Cardiac fibroblast (primary cell): ENCODE measurements around the gene ZDHHC18.
A peak's percentile ranks its signal among the peaks of the same experiment; 100 is the strongest.
"Not testable (repeated sequence)": the region's sequence is repeated elsewhere in the genome, so short reads cannot be mapped to it uniquely, and the experiment has no call there.

Experiments
- DNase-seq, 2 donors: peaks; one replicate each; pipeline versions ENCODE4 v3.0.0 to v3.0.0-alpha.2; 2010; ENCODE audit warnings: low read depth in 2 of 2
- H3K4me3 ChIP-seq, 2 donors: replicated peaks in 1 of 2; 1 replicate in 1 of 2; 2 replicates in 1 of 2; pipeline ENCODE4 v1.5.1; 2011; ENCODE audit warnings: low read depth in 2 of 2, low read length in 2 of 2, mild to moderate bottlenecking in 2 of 2, moderate library complexity in 1 of 2
- TF ChIP-seq, protein P1 (sequence below): IDR thresholded peaks from one replicate; pipeline ENCODE4 v1.5.1; 2011; ENCODE audit warnings: low read depth, mild to moderate bottlenecking, low read length, inconsistent platforms

The ZDHHC18 gene

DNA sequence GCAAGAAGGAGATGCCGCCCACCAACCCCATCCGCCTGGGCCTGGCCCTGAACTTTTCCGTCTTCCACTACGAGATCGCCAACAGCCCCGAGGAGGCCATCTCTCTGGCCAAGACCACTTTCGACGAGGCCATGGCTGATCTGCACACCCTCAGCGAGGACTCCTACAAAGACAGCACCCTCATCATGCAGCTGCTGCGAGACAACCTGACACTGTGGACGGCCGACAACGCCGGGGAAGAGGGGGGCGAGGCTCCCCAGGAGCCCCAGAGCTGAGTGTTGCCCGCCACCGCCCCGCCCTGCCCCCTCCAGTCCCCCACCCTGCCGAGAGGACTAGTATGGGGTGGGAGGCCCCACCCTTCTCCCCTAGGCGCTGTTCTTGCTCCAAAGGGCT, 37.2 kb downstream of the ZDHHC18 start:
- TF ChIP-seq, protein P1, sequence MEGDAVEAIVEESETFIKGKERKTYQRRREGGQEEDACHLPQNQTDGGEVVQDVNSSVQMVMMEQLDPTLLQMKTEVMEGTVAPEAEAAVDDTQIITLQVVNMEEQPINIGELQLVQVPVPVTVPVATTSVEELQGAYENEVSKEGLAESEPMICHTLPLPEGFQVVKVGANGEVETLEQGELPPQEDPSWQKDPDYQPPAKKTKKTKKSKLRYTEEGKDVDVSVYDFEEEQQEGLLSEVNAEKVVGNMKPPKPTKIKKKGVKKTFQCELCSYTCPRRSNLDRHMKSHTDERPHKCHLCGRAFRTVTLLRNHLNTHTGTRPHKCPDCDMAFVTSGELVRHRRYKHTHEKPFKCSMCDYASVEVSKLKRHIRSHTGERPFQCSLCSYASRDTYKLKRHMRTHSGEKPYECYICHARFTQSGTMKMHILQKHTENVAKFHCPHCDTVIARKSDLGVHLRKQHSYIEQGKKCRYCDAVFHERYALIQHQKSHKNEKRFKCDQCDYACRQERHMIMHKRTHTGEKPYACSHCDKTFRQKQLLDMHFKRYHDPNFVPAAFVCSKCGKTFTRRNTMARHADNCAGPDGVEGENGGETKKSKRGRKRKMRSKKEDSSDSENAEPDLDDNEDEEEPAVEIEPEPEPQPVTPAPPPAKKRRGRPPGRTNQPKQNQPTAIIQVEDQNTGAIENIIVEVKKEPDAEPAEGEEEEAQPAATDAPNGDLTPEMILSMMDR = no peak
- DNase-seq = no peak
- no peak overlapping the region for H3K4me3 ChIP-seq

GRCh38 chr1:26864610-26865480, 38.4 kb downstream of the ZDHHC18 start:
- H3K4me3 ChIP-seq = peak overlapping the region; percentile 55 to 60
- TF ChIP-seq, protein P1 = no peak
- peak; percentile 98 to 99 for DNase-seq

DNA sequence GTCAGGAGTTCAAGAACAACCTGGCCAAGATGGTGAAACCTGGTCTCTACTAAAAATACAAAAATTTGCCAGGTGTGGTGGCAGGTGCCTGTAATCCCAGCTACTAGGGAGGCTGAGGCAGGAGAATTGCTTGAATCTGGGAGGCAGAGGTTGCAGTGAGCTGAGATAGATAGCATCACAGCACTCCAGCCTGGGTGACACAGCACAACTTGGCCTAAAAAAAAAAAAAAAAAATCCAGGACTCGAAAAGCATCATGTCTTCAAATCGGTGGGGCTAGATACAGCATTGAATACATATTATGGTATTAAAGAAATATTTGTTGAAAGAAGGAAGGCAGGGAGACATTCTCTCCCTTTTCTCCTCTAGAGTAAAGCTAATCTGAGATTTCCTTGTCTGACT, 46.6 kb downstream of the ZDHHC18 start:
- H3K4me3 ChIP-seq, DNase-seq: not testable (repeated sequence)

DNA sequence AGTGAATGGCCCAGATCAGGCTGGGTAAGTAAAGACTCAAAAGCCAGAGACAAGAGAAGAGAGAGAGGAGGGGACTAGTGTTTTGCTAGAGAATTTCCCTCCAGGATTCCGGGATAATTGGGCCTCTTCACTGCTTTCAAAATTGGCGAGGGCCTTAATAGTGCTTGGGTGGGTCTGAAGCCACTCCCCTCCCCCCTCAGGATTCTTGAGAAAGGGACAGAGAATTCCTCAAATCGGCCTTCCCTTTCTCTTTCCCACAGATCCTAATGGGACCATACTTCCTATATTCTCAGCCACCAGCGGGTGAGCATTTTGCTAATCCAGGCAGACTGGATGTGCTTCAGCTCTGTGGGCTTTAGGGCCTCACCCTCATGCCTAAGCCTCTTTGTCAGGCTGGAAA, 48.4 kb downstream of the ZDHHC18 start:
- no peak overlapping the region for H3K4me3 ChIP-seq
- no peak for DNase-seq
- TF ChIP-seq, protein P1 = no peak

- TF ChIP-seq, protein P1 = no peak
- no peak for DNase-seq
- no peak overlapping the region for H3K4me3 ChIP-seq
These were observed 50.8 kb downstream of the ZDHHC18 start for GRCh38 chr1:26877326-26877725.

DNA sequence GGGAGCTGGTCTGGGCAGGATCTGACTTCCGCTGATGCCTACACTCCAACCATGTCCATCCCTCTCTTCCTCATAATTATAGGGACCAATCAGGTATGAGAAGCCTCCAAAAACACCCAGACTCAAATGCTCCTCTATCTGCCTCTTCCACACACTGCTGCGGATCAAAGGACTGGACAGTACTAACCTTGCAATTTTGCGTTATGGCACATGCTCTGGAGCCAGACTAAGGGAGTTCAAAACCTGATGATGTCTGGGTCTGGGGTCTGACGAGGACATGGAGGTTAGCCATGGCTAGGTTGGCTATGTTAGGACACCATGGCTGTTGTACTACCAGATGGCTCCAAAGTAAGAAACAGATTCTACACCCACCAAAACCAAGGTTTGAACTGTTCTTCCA, 53.3 kb downstream of the ZDHHC18 start:
- DNase-seq = no peak
- TF ChIP-seq, protein P1 = no peak
- no peak overlapping the region for H3K4me3 ChIP-seq

DNA sequence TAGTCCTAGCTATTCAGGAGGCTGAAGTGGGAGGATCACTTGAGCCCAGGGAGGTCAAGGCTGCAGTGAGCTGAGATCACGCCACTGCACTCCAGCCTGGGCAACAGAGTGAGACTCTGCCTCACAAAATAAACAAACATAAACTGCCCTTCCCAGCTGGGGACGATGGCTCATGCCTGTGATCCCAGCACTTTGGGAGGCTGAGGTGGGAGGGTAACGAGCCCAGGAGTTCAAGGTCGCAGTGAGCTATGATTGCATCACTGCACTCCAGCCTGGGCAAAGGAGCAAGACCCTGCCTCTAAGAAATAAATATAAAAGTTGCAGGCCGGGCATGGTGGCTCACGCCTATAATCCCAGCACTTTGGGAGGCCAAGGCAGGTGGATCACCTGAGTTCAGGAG, 55.1 kb downstream of the ZDHHC18 start:
- DNase-seq, H3K4me3 ChIP-seq: not testable (repeated sequence)
